Stimulated activated CD4-positive, alpha-beta T cell treated with anti-CD3 and anti-CD28 coated beads, Interleukin-4, amount 100 ng/mL, for 48 hours (primary cell): ENCODE data around the gene METTL17.
"Not testable (repeated sequence)": the region's sequence is repeated elsewhere in the genome, so short reads cannot be mapped to it uniquely, and the experiment has no call there.

Experiments
- DNase-seq, 2 donors: peaks; one replicate each; pipeline ENCODE4 v3.0.0-alpha.2; 2020; ENCODE audit warnings: low read depth in 2 of 2

Gene METTL17

DNA sequence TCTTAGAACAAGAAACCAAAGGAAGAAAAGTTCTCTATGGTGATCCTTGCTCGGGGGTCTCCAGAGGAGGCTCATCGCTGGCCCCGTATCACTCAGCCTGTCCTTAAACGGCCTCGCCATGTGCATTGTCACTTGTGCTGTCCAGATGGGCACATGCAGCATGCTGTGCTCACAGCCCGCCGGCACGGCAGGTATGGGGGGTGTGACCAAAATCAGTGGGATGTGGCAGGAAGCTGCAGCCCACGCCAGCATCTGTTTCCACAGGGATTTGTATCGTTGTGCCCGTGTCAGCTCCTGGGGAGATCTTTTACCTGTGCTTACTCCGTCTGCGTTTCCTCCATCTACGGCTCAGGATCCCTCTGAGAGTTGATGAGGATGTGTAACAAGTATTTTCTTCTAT, 6.7 kb downstream of the METTL17 start:
- DNase-seq, result no peak

- no peak for DNase-seq
Observed at GRCh38 chr14:20997115-20997514, 7.3 kb downstream of the METTL17 start.

GRCh38 chr14:20997564-20997963, 7.8 kb downstream of the METTL17 start:
- no peak for DNase-seq

GRCh38 chr14:20998139-20998538, 8.4 kb downstream of the METTL17 start:
- DNase-seq, result no peak

DNA sequence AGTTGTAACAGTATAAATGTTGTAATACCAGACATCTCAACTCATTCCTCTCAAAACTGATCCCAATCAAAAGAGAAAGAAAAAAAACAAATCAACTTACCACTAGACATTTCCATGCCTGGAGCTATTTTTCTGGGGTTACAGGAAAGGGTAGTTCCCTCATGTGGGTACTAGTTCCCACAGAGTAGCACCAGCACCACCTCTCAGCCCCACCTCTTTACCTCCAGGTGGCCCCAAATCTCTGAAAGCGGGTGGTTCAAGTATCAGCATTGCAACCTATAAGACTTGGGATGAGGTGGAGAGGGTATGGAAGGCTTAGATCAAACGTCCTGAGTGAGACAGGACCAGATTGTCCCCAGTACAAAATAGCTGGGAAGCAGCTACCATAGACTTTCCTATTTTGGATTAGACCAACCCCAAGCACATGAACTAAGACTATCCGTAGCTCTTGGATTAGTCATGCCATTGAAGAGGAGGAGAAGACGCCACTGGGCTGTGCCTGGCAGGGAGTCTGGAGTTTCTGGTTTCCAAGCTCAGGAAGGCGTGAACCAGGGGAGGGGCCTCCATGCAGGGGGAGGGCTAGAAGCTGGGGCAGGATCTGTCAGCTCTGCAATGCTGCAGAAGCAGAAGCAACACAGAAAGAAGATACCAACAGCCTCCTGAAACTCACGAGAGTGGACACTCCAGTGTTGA, 9.0 kb downstream of the METTL17 start, which contains the start of gene SLC39A2:
Gene SLC39A2, plus strand, starts transcription at position 620 of the 693 bp plus-strand sequence. CDS start 154 bp downstream, outside the sequence.
- DNase-seq, result no peak

- DNase-seq, result no peak
Observed at GRCh38 chr14:20999591-20999990, 9.8 kb downstream of the METTL17 start.

- DNase-seq, result no peak
Observed at GRCh38 chr14:21001218-21001617, 11.4 kb downstream of the METTL17 start.

GRCh38 chr14:21003788-21004346, 14.1 kb downstream of the METTL17 start:
- DNase-seq, result no peak

GRCh38 chr14:21009721-21010120, 19.9 kb downstream of the METTL17 start:
- DNase-seq, result not testable (repeated sequence)

GRCh38 chr14:21011136-21011535, 21.4 kb downstream of the METTL17 start:
- no peak for DNase-seq

- peak; percentile 69 to 76 for DNase-seq
Observed at GRCh38 chr14:21014761-21015190, 25.0 kb downstream of the METTL17 start.

- no peak for DNase-seq
Observed at GRCh38 chr14:21015312-21015711, 25.5 kb downstream of the METTL17 start.

- DNase-seq, result no peak
Observed at GRCh38 chr14:21016413-21017190, 26.8 kb downstream of the METTL17 start.

DNA sequence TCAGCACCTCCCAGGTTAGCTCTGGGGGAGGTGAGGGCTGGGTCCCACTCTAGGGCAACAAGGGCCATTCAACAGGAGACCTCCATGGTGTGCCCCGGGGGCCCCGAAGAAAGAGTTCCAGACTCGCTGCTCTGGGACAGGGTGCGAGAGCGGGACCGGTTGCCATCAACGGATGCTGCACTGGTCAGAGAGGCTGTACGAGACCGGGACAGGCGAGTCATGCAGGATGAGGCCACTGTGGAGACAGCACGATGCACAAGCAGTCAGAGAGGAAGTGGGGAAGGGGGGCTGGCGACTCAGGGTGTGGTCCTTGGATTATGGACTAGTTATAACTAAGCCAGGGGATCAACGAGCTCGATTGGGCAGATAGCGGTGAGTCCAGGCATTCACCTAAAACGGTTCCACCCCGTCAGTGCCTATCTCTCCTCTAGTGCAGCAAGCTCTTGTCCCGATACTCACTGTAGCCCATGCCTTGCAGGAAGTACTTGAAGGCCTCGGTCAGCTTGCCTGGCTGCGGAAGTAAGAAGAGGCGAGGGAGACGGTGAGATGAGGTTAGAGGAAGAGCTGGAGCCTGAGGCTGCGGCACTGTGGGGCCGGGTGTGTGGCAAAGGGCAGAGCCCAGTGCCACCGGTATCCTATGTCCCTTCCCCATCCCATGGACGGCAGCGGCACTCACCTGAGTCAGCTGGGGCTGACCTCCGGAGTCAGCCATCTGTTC, 27.9 kb downstream of the METTL17 start:
- no peak for DNase-seq

DNA sequence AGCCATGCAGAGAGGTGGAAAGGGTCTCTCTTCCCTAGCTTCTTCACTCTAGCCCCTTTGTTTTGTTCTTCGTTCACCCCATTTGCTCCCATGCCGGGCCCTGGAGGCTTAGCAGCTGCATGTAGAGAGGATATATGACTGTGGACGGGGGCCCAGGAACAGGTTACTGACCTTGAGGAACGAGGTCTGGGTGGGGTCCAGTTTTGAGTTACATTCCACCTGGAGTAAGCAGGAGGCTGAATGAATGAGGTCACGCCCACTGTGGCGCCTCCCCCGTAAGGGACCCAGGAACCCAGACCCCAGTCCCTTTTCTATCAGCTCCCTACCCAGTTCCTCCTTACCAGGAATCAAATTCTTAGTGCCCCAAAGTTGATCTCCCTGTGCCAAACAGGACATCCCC, 28.5 kb downstream of the METTL17 start:
- DNase-seq, result no peak

DNA sequence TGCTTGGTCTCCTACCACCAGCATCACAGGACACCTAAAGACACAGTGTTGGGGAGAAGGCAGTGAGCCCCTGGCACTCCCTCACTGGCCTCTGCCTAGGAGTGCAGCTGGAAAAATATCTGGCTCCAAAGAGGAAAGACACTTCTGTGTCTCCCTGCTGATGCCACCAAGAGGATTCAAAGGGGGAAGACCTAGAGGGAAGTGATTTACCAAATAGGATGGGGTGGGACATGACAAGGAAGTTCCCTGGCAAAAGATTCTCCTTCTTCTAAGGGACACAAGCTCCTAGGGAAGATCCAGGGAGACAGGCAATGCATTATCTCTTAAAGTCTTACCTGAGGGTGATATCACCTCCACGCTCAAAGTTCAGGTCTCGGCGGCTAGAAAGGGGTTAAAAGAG, 29.0 kb downstream of the METTL17 start:
- DNase-seq, result no peak

- no peak for DNase-seq
Observed at GRCh38 chr14:21019366-21019765, 29.6 kb downstream of the METTL17 start.

- no peak for DNase-seq
Observed at GRCh38 chr14:21020977-21021545, 31.3 kb downstream of the METTL17 start.

- no peak for DNase-seq
Observed at GRCh38 chr14:21022686-21023085, 32.9 kb downstream of the METTL17 start.

DNA sequence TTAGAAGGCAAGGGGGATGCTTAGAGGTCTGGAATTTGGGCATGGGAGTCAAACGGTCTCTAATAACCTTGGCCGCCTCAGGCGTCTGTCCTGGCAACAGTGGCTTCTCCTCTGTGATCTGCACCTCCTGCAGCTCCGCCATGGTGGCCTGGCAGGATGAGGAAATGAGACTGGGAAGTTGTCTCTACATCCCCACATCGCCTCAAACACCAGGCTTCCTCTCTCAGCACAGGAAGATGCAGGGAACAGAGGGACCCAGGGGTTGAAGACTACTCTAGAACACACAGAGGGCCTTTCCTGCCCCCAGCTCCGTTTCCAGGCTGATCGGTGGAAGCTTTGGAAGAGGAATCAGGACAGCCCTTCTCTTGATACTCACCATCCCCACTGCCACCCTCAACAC, 33.4 kb downstream of the METTL17 start:
- no peak for DNase-seq

- DNase-seq, result no peak
Observed at GRCh38 chr14:21023817-21024584, 34.2 kb downstream of the METTL17 start.
